Body of pancreas (tissue), 4 donors: Measurements from ENCODE around the gene SMIM3.
"Not testable (repeated sequence)": the region's sequence is repeated elsewhere in the genome, so short reads cannot be mapped to it uniquely, and the experiment has no call there.

ENCODE experiments used
- POLR2A ChIP-seq, 3 donors: fragments of 450-650 bp; IDR thresholded peaks; one replicate each; pipeline ENCODE4 v1.6.1; 2016; ENCODE audit warnings: antibody characterized with exemption in 3 of 3, mild to moderate bottlenecking in 2 of 3
- TF ChIP-seq, protein P1 (sequence below), 7 experiments: fragments of 450-650 bp in 4 of 7; fragments of 200-600 bp in 3 of 7; sonication (generic) in 3 of 7; IDR thresholded peaks; one replicate each; pipeline ENCODE4 v1.5.1; 2016 to 2019; ENCODE audit warnings: antibody characterized with exemption in 7 of 7

DNA sequence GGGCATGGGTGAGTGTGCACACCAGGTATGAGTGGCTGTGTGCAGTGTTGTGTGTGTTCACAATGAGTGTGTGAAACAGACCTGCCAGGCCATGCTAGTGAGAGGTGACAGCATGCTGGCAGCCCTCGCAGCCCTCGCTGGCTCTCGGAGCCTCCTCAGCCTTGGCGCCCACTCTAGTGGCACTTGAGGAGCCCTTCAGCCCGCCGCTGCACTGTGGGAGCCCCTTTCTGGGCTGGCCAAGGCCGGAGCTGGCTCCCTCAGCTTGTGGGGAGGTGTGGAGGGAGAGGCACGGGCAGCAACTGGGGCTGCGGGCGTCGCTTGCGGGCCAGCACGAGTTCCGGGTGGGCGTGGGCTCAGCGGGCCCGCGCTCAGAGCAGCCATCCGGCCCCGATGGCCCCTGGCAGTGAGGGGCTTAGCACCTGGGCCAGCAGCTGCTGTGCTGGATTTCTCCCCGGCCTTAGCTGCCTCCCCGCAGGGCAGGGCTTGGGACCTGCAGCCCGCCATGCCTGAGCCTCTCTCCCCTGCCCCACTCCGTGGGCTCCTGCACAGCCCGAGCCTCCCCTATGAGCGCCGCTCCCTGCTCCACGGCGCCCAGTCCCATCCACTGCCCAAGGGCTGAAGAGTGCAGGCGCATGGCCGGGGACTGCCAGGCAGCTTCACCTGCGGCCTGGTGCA lies 66.8 kb downstream of the SMIM3 start:
- TF ChIP-seq POLR2A (IDR thresholded peaks at IDR 0.05), result not testable (repeated sequence)
- TF ChIP-seq, protein P1, sequence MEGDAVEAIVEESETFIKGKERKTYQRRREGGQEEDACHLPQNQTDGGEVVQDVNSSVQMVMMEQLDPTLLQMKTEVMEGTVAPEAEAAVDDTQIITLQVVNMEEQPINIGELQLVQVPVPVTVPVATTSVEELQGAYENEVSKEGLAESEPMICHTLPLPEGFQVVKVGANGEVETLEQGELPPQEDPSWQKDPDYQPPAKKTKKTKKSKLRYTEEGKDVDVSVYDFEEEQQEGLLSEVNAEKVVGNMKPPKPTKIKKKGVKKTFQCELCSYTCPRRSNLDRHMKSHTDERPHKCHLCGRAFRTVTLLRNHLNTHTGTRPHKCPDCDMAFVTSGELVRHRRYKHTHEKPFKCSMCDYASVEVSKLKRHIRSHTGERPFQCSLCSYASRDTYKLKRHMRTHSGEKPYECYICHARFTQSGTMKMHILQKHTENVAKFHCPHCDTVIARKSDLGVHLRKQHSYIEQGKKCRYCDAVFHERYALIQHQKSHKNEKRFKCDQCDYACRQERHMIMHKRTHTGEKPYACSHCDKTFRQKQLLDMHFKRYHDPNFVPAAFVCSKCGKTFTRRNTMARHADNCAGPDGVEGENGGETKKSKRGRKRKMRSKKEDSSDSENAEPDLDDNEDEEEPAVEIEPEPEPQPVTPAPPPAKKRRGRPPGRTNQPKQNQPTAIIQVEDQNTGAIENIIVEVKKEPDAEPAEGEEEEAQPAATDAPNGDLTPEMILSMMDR (IDR thresholded peaks at IDR 0.05), result not testable (repeated sequence)
